HepG2 (cell line): ENCODE measurements around the gene NME4. TPM values are rescaled to one million over a fixed set of nuclear protein-coding genes. Genes with fewer than 3 reads are reported as not detected.

Source experiments
- BCLAF1 ChIP-seq: fragments of 450-650 bp; IDR thresholded peaks from 2 replicates; pipeline ENCODE4 v1.6.1; 2017; ENCODE audit warnings: mild to moderate bottlenecking
- CBFB ChIP-seq: sonication (generic); formaldehyde crosslinking; IDR thresholded peaks from 2 replicates; pipeline ENCODE4 v1.4.0; 2020; ENCODE audit warnings: missing genetic modification reagents
- CREM ChIP-seq, 2 experiments: sonication (generic) in 1 of 2; formaldehyde crosslinking in 1 of 2; IDR thresholded peaks; 2 replicates each; pipeline versions ENCODE4 v1.4.0 to v1.6.1; 2016 to 2020; ENCODE audit warnings: antibody characterized with exemption in 1 of 2, mild to moderate bottlenecking in 1 of 2, missing genetic modification reagents in 1 of 2
- GABPA ChIP-seq, 2 experiments: IDR thresholded peaks; 2 replicates each; pipeline ENCODE4 v1.6.1; 2011 to 2016; ENCODE audit warnings: low read depth in 2 of 2, low read length in 1 of 2, missing biosample characterization in 1 of 2, missing genetic modification characterization in 1 of 2
- GFI1 ChIP-seq: sonication (generic); formaldehyde crosslinking; IDR thresholded peaks from 2 replicates; pipeline ENCODE4 v1.5.0; 2020; ENCODE audit warnings: missing genetic modification reagents, mild to moderate bottlenecking, borderline replicate concordance
- ISL2 ChIP-seq: sonication (generic); formaldehyde crosslinking; IDR thresholded peaks from 2 replicates; pipeline ENCODE4 v1.5.0; 2020; ENCODE audit warnings: missing genetic modification reagents
- JUNB ChIP-seq: sonication (generic); formaldehyde crosslinking; IDR thresholded peaks from 2 replicates; pipeline ENCODE4 v1.8.0; 2022; ENCODE audit warnings: missing genetic modification reagents, mild to moderate bottlenecking, borderline replicate concordance
- KDM1A ChIP-seq: IDR thresholded peaks from 2 replicates; pipeline ENCODE4 v1.6.1; 2016; ENCODE audit warnings: missing compliant biosample characterization
- MED8 ChIP-seq: sonication (generic); formaldehyde crosslinking; IDR thresholded peaks from 2 replicates; pipeline ENCODE4 v1.8.1; 2023; ENCODE audit warnings: mild to moderate bottlenecking, missing genetic modification reagents; ENCODE audit not compliant: insufficient replicate concordance
- PRDM15 ChIP-seq: sonication (generic); formaldehyde crosslinking; IDR thresholded peaks from 2 replicates; pipeline ENCODE4 v1.4.0; 2020; ENCODE audit warnings: missing genetic modification reagents
- PRPF4 ChIP-seq: fragments of 200-400 bp; formaldehyde crosslinking; IDR thresholded peaks from 2 replicates; pipeline ENCODE4 v1.6.1; 2016; ENCODE audit warnings: low read length, low read depth; ENCODE audit not compliant: poor library complexity, severe bottlenecking
- RNF219 ChIP-seq: sonication (generic); formaldehyde crosslinking; IDR thresholded peaks from 2 replicates; pipeline ENCODE4 v1.5.0; 2020; ENCODE audit warnings: mild to moderate bottlenecking, missing genetic modification reagents
- ZBTB25 ChIP-seq: IDR thresholded peaks from 2 replicates; pipeline ENCODE4 v1.6.1; 2018; ENCODE audit warnings: missing genetic modification reagents
- ZBTB44 ChIP-seq: sonication (generic); formaldehyde crosslinking; IDR thresholded peaks from 2 replicates; pipeline ENCODE4 v1.4.0; 2020; ENCODE audit warnings: missing genetic modification reagents
- ZFP36L2 ChIP-seq: sonication (generic); formaldehyde crosslinking; IDR thresholded peaks from 2 replicates; pipeline ENCODE4 v1.4.0; 2020; ENCODE audit warnings: missing genetic modification reagents
- ZNF136 ChIP-seq: sonication (generic); formaldehyde crosslinking; IDR thresholded peaks from 2 replicates; pipeline ENCODE4 v1.8.1; 2022; ENCODE audit warnings: low read depth, mild to moderate bottlenecking, moderate library complexity, missing genetic modification reagents
- ZNF629 ChIP-seq: sonication (generic); formaldehyde crosslinking; conservative IDR thresholded peaks from 2 replicates; pipeline ENCODE4 v1.5.0; 2020; ENCODE audit warnings: missing genetic modification reagents
- ZNF773 ChIP-seq: sonication (generic); formaldehyde crosslinking; IDR thresholded peaks from 2 replicates; pipeline ENCODE4 v1.4.0; 2020; ENCODE audit warnings: missing genetic modification reagents, borderline replicate concordance
- ZNF776 ChIP-seq: sonication (generic); formaldehyde crosslinking; IDR thresholded peaks from 2 replicates; pipeline ENCODE4 v1.4.0; 2020; ENCODE audit warnings: mild to moderate bottlenecking, missing genetic modification reagents
- polyA plus RNA-seq, 8 experiments: library from polyadenylated mRNA; depleted of rRNA in 3 of 8; stranded (reverse) in 7 of 8; unstranded in 1 of 8; fragments of >200 nt; fragmentation: Illumina TruSeq in 4 of 8; extraction: Trizol in 4 of 8; gene quantifications; 2 replicates each; pipeline versions ENCODE4 v1.2.1 to v1.2.3, GENCODE V29; 2011 to 2016; ENCODE audit warnings: low read depth in 4 of 8, missing spikeins in 1 of 8, mixed read lengths in 1 of 8; ENCODE audit not compliant: insufficient read depth in 1 of 8
- total RNA-seq, 5 experiments: library from RNA; depleted of rRNA; stranded (reverse); fragments of >200 nt; fragmentation: Illumina TruSeq; extraction: Trizol; gene quantifications; 2 replicates each; pipeline ENCODE4 v1.2.3, GENCODE V29; 2016; ENCODE audit warnings: low read depth in 1 of 5

The NME4 gene
- total and polyA plus RNA-seq, 2 of the 13 experiments (the other 11 are each of a cell fraction or from before 2014, with no cell fraction given), result 121 to 263 TPM

- TF ChIP-seq ZNF136 (no peak), GFI1 (CRISPR knock-in tag) (no peak), BCLAF1 (no peak), PRPF4 (no peak), ZBTB25 (CRISPR knock-in tag) (peak; percentile 62; the same call in 1 of the 2 replicates), CBFB (no peak), MED8 (no peak), RNF219 (no peak), GABPA (IDR thresholded peaks at IDR 0.05; ENCODE audit: low read depth, low read length) (no peak), GABPA (CRISPR knock-in tag; IDR thresholded peaks at IDR 0.05; ENCODE audit: low read depth) (no peak), ZBTB44 (CRISPR knock-in tag) (no peak), KDM1A (no peak), ZNF629 (CRISPR knock-in tag) (no peak), ZNF776 (CRISPR knock-in tag) (no peak), CREM (IDR thresholded peaks at IDR 0.05) (no peak), CREM (CRISPR knock-in tag; IDR thresholded peaks at IDR 0.05) (no peak), PRDM15 (no peak), JUNB (CRISPR knock-in tag) (no peak), ZNF773 (CRISPR knock-in tag) (no peak), ISL2 (CRISPR knock-in tag) (no peak), ZFP36L2 (CRISPR knock-in tag) (no peak)
Measured at GRCh38 chr16:396605-397004, 394 bp upstream of the NME4 start (continued).
